GM18909 (cell line): Measurements from ENCODE around the gene ZNF70.

ENCODE experiments used
- ATAC-seq: cut with Tn5 transposase; IDR thresholded peaks from one replicate; pipeline ENCODE4 v1.9.1; 2021; ENCODE audit warnings: mild to moderate bottlenecking; ENCODE audit not compliant: unreplicated experiment, poor library complexity

Gene ZNF70

GRCh38 chr22:23750714-23751440, at the start of gene ZNF70:
Gene ZNF70 (minus strand): TSS chr22:23751112. CDS start chr22:23745140, 5,972 bp downstream.
- ATAC-seq: peak; percentile 68

- ATAC-seq: no peak
Measured at GRCh38 chr22:23796461-23796860, 45.5 kb upstream of the ZNF70 start.

GRCh38 chr22:23793326-23793725, 42.4 kb upstream of the ZNF70 start:
- no peak for ATAC-seq

- no peak for ATAC-seq
Measured at GRCh38 chr22:23791738-23792645, 41.1 kb upstream of the ZNF70 start.

GRCh38 chr22:23790819-23791737, 40.2 kb upstream of the ZNF70 start:
- ATAC-seq: no peak

DNA sequence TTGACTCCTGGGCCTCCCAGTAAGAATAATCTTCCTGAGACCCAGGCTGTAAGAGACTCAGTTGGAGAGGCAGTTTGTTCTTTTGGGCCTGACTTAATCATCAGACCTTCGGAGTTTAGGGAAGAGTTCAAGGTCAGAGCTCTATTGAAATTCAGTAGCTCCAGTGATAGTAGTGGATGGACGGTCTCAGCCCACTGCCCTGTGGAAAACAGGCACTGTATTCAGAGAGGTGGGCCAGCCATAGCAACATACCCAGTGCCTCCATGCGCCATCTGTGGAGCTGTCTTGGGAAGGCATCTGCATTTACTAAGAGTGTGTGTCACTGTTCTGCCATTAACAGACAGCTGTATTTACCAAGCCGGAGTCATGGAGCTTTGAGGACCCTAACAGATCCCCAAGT, 38.7 kb upstream of the ZNF70 start:
- ATAC-seq: no peak

DNA sequence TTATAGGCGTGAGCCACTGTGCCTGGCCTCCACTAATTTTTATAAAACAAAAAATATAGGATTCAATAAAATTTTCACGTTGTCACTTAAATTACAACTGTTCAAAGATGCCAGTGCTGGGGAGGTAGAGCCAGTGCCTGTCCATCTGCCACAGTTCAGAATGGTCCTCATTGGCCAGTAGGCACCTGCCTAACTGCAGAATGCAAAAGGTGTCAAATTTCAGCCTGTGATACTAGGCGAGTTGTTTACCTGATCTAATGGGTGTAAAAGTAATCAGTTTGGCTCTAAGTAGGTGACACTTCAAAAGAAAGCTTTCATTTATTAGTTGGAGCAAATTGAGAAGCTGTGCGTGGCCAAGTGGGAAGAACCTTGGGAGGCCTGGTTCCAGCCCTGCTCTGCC, 38.2 kb upstream of the ZNF70 start:
- ATAC-seq: no peak

GRCh38 chr22:23787910-23788309, 37.0 kb upstream of the ZNF70 start:
- ATAC-seq: no peak

DNA sequence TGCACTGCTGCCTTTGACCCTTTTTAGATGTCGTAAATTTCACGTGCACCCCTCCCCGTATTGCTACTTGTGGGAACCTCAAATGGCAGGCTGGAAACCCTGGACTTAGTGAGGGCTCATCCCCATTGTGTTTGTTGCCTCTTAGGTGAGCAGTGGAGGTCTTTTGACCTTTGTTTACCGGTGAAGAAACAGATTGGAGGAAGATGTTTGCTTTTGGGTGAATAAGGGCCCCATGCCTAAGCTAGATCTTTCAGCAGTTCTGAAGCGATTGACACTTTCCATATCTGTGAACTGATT, 36.6 kb upstream of the ZNF70 start:
- ATAC-seq: peak; percentile 6

DNA sequence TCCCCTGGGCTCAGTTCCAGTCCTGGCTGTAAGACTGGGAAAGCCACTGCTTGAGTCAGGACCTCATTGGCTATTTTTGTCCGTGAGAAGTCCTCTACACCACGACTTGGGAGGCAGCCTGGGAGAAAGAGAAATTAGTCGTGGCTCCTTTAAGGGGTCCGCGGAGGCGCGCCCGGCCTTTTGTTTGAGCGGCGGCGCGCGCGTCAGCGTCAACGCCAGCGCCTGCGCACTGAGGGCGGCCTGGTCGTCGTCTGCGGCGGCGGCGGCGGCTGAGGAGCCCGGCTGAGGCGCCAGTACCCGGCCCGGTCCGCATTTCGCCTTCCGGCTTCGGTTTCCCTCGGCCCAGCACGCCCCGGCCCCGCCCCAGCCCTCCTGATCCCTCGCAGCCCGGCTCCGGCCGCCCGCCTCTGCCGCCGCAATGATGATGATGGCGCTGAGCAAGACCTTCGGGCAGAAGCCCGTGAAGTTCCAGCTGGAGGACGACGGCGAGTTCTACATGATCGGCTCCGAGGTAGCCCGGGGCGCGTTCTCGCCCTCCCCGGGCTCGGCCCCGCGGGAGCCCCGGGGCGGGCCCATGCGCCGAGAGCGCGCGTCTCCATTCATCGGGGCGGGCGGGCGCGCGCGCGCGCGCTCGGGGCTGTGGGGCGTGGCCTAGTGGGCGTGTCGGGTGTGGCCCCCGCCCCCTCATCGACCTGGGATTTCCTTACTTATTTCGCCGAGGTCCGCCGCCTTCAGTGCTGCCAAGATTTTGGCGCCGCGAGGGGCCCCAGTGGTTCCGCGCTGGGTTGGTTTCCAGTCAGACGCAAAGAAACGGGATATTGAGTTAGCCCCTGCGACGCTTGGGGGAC, 36.1 kb upstream of the ZNF70 start, which contains the start of gene SMARCB1:
Gene SMARCB1, plus strand, starts transcription at position 215 of the 848 bp plus-strand sequence. Its CDS starts 204 bp downstream, at position 419.
- peak; percentile 69 for ATAC-seq

- ATAC-seq: no peak
Measured at GRCh38 chr22:23786261-23786710, 35.4 kb upstream of the ZNF70 start.

GRCh38 chr22:23784215-23784732, 33.4 kb upstream of the ZNF70 start:
- ATAC-seq: no peak

- no peak for ATAC-seq
Measured at GRCh38 chr22:23783265-23784150, 32.6 kb upstream of the ZNF70 start.

GRCh38 chr22:23782703-23783102, 31.8 kb upstream of the ZNF70 start:
- ATAC-seq: no peak

GRCh38 chr22:23782252-23782651, 31.3 kb upstream of the ZNF70 start:
- no peak for ATAC-seq

- no peak for ATAC-seq
Measured at GRCh38 chr22:23781511-23782183, 30.7 kb upstream of the ZNF70 start.

- ATAC-seq: no peak
Measured at GRCh38 chr22:23781065-23781464, 30.2 kb upstream of the ZNF70 start.
